Hepatic stellate cell (primary cell): ENCODE measurements around the gene TCHHL1.
"Not testable (repeated sequence)": the region's sequence is repeated elsewhere in the genome, so short reads cannot be mapped to it uniquely, and the experiment has no call there.

Experiments
- DNase-seq: peaks from one replicate; pipeline ENCODE4 v3.0.0; 2011; ENCODE audit warnings: low spot score

Gene TCHHL1

GRCh38 chr1:152086760-152087159, 2.1 kb downstream of the TCHHL1 start:
- no peak for DNase-seq

GRCh38 chr1:152084853-152085252, 4.0 kb downstream of the TCHHL1 start:
- no peak for DNase-seq

- not testable (repeated sequence) for DNase-seq
Measured at GRCh38 chr1:152081026-152081425, 7.8 kb downstream of the TCHHL1 start.

- DNase-seq, result not testable (repeated sequence)
Measured at GRCh38 chr1:152080494-152080893, 8.4 kb downstream of the TCHHL1 start.

- DNase-seq, result no peak
Measured at GRCh38 chr1:152078831-152079441, 9.9 kb downstream of the TCHHL1 start.

GRCh38 chr1:152072311-152072710, 16.6 kb downstream of the TCHHL1 start:
- no peak for DNase-seq

GRCh38 chr1:152071123-152071522, 17.7 kb downstream of the TCHHL1 start:
- no peak for DNase-seq

- no peak for DNase-seq
Measured at GRCh38 chr1:152067929-152068328, 20.9 kb downstream of the TCHHL1 start.

GRCh38 chr1:152067150-152067549, 21.7 kb downstream of the TCHHL1 start:
- DNase-seq, result no peak

- no peak for DNase-seq
Measured at GRCh38 chr1:152061952-152062351, 26.9 kb downstream of the TCHHL1 start.

GRCh38 chr1:152053375-152053774, 35.5 kb downstream of the TCHHL1 start:
- no peak for DNase-seq

GRCh38 chr1:152052606-152053005, 36.3 kb downstream of the TCHHL1 start:
- peak; percentile 65 for DNase-seq

GRCh38 chr1:152050886-152051675, 37.8 kb downstream of the TCHHL1 start:
- DNase-seq, result peak; percentile 17

- DNase-seq, result no peak
Measured at GRCh38 chr1:152049291-152050083, 39.4 kb downstream of the TCHHL1 start.

- DNase-seq, result no peak
Measured at GRCh38 chr1:152048416-152049009, 40.4 kb downstream of the TCHHL1 start.

GRCh38 chr1:152047730-152048415, 41.0 kb downstream of the TCHHL1 start:
- DNase-seq, result peak; percentile 86

- DNase-seq, result no peak
Measured at GRCh38 chr1:152047413-152047729, 41.5 kb downstream of the TCHHL1 start.

GRCh38 chr1:152044386-152044785, 44.5 kb downstream of the TCHHL1 start:
- DNase-seq, result no peak

GRCh38 chr1:152043870-152044269, 45.0 kb downstream of the TCHHL1 start:
- no peak for DNase-seq

- DNase-seq, result no peak
Measured at GRCh38 chr1:152042030-152042429, 46.8 kb downstream of the TCHHL1 start.

- no peak for DNase-seq
Measured at GRCh38 chr1:152039886-152040285, 49.0 kb downstream of the TCHHL1 start.

GRCh38 chr1:152039461-152039860, 49.4 kb downstream of the TCHHL1 start:
- no peak for DNase-seq
